HG03097 (cell line): ENCODE measurements around the gene GLIS1.

Source experiments
- ATAC-seq: cut with Tn5 transposase; IDR thresholded peaks from one replicate; pipeline ENCODE4 v1.9.1; 2021; ENCODE audit not compliant: unreplicated experiment, low FRiP score

Gene GLIS1

GRCh38 chr1:53502641-53503432 lies 236.1 kb downstream of the GLIS1 start:
- ATAC-seq, result no peak

GRCh38 chr1:53501065-53502005 lies 237.6 kb downstream of the GLIS1 start:
- ATAC-seq, result no peak

GRCh38 chr1:53500204-53501064 lies 238.5 kb downstream of the GLIS1 start:
- ATAC-seq, result no peak

GRCh38 chr1:53499257-53500203 lies 239.4 kb downstream of the GLIS1 start:
- ATAC-seq, result no peak

- ATAC-seq, result no peak
Observed at GRCh38 chr1:53498555-53499131, 240.3 kb downstream of the GLIS1 start.

- no peak for ATAC-seq
Observed at GRCh38 chr1:53495633-53496345, 243.2 kb downstream of the GLIS1 start.

GRCh38 chr1:53490351-53490750 lies 248.6 kb downstream of the GLIS1 start:
- ATAC-seq, result no peak

- no peak for ATAC-seq
Observed at GRCh38 chr1:53486395-53487026, 252.5 kb downstream of the GLIS1 start.

- no peak for ATAC-seq
Observed at GRCh38 chr1:53485478-53486394, 253.2 kb downstream of the GLIS1 start.

- no peak for ATAC-seq
Observed at GRCh38 chr1:53484705-53485477, 254.1 kb downstream of the GLIS1 start.

- no peak for ATAC-seq
Observed at GRCh38 chr1:53483656-53484055, 255.3 kb downstream of the GLIS1 start.

GRCh38 chr1:53483170-53483569 lies 255.8 kb downstream of the GLIS1 start:
- no peak for ATAC-seq

GRCh38 chr1:53482441-53483153 lies 256.4 kb downstream of the GLIS1 start:
- ATAC-seq, result no peak

- no peak for ATAC-seq
Observed at GRCh38 chr1:53481456-53481855, 257.5 kb downstream of the GLIS1 start.

- no peak for ATAC-seq
Observed at GRCh38 chr1:53480678-53481077, 258.3 kb downstream of the GLIS1 start.

- no peak for ATAC-seq
Observed at GRCh38 chr1:53478502-53478818, 260.5 kb downstream of the GLIS1 start.
